Measurements from ENCODE around the gene SLC35E2B.
"Not testable (repeated sequence)": the region's sequence is repeated elsewhere in the genome, so short reads cannot be mapped to it uniquely, and the experiment has no call there.

SLC35E2B gene

GRCh38 chr1:1646326-1646725 lies 46.3 kb downstream of the SLC35E2B start:
- DNase-seq (ENCODE audit: low read depth in 3 of 3, low spot score in 1 of 3) = not testable (repeated sequence)

GRCh38 chr1:1640711-1641461 lies 51.7 kb downstream of the SLC35E2B start:
- DNase-seq (ENCODE audit: low read depth in 3 of 3, low spot score in 1 of 3) = not testable (repeated sequence)

GRCh38 chr1:1640081-1640480 lies 52.5 kb downstream of the SLC35E2B start:
- DNase-seq (ENCODE audit: low read depth in 3 of 3, low spot score in 1 of 3) = not testable (repeated sequence)

GRCh38 chr1:1639368-1639767 lies 53.2 kb downstream of the SLC35E2B start:
- DNase-seq (ENCODE audit: low read depth in 3 of 3, low spot score in 1 of 3) = not testable (repeated sequence)

GRCh38 chr1:1638528-1638927 lies 54.1 kb downstream of the SLC35E2B start:
- not testable (repeated sequence) for DNase-seq (ENCODE audit: low read depth in 3 of 3, low spot score in 1 of 3)

GRCh38 chr1:1637479-1637875 lies 55.1 kb downstream of the SLC35E2B start:
- not testable (repeated sequence) for DNase-seq (ENCODE audit: low read depth in 3 of 3, low spot score in 1 of 3)

- DNase-seq (ENCODE audit: low read depth in 3 of 3, low spot score in 1 of 3) = not testable (repeated sequence)
These were observed 55.7 kb downstream of the SLC35E2B start for GRCh38 chr1:1636621-1637478.

- not testable (repeated sequence) for DNase-seq (ENCODE audit: low read depth in 3 of 3, low spot score in 1 of 3)
These were observed 58.0 kb downstream of the SLC35E2B start for GRCh38 chr1:1634613-1635012.

GRCh38 chr1:1633409-1633808 lies 59.2 kb downstream of the SLC35E2B start:
- not testable (repeated sequence) for DNase-seq (ENCODE audit: low read depth in 3 of 3, low spot score in 1 of 3)

- no peak for DNase-seq (ENCODE audit: low read depth in 3 of 3, low spot score in 1 of 3)
These were observed 60.7 kb downstream of the SLC35E2B start, which contains the start of gene MMP23B for GRCh38 chr1:1631782-1632420. MMP23B (plus strand) TSS chr1:1632173; CDS start chr1:1632219, 46 bp downstream.

- DNase-seq (ENCODE audit: low read depth in 3 of 3, low spot score in 1 of 3) = no peak
These were observed 61.4 kb downstream of the SLC35E2B start for GRCh38 chr1:1630965-1631781.

- peak; percentile 84 to 90 (median 88) for DNase-seq (ENCODE audit: low read depth in 3 of 3, low spot score in 1 of 3)
These were observed 62.2 kb downstream of the SLC35E2B start for GRCh38 chr1:1630191-1630964.

GRCh38 chr1:1629430-1630190 lies 63.0 kb downstream of the SLC35E2B start:
- peak; percentile 47 to 48 (median 47) for DNase-seq (ENCODE audit: low read depth in 3 of 3, low spot score in 1 of 3)

- no peak for DNase-seq (ENCODE audit: low read depth in 3 of 3, low spot score in 1 of 3)
These were observed 63.7 kb downstream of the SLC35E2B start for GRCh38 chr1:1628754-1629429.

- DNase-seq (ENCODE audit: low read depth in 3 of 3, low spot score in 1 of 3) = no peak
These were observed 64.5 kb downstream of the SLC35E2B start for GRCh38 chr1:1627829-1628753.

GRCh38 chr1:1627261-1627828 lies 65.2 kb downstream of the SLC35E2B start:
- no peak for DNase-seq (ENCODE audit: low read depth in 3 of 3, low spot score in 1 of 3)
